ENCODE results near the gene BLACAT1.

DNA sequence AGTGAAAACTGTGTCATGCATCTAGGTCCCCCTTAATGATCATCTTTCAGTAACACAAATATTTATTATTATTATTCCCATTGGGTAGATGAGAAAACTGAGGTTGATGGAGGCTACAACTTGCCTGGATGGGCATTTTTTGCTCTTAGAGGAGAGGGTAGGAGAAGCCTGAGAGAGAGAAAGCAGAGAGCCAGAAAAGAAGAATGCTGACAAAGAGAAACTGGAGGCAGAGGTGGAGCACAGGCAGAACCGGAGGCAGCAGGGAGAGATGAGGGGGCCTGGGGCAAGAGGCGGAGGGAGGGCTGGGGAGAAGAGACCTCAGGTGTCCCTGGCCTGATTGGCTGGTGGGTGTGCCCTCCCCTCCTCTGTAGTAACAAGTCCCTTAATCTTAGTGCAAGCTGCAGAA is 4.1 kb downstream of the BLACAT1 start:
- TF ChIP-seq, protein P1, sequence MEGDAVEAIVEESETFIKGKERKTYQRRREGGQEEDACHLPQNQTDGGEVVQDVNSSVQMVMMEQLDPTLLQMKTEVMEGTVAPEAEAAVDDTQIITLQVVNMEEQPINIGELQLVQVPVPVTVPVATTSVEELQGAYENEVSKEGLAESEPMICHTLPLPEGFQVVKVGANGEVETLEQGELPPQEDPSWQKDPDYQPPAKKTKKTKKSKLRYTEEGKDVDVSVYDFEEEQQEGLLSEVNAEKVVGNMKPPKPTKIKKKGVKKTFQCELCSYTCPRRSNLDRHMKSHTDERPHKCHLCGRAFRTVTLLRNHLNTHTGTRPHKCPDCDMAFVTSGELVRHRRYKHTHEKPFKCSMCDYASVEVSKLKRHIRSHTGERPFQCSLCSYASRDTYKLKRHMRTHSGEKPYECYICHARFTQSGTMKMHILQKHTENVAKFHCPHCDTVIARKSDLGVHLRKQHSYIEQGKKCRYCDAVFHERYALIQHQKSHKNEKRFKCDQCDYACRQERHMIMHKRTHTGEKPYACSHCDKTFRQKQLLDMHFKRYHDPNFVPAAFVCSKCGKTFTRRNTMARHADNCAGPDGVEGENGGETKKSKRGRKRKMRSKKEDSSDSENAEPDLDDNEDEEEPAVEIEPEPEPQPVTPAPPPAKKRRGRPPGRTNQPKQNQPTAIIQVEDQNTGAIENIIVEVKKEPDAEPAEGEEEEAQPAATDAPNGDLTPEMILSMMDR (IDR thresholded peaks at IDR 0.05; ENCODE audit: low read depth, low read length) = no peak
- TF ChIP-seq EZH2phosphoT487 (IDR thresholded peaks at IDR 0.05; ENCODE audit: low read depth) = no peak

Measured in OCI-LY3 (cell line).